PC-3 (cell line): ENCODE data around the gene OXCT1.

Source experiments
- EZH2 ChIP-seq: fragments of 300-600 bp; sonication (generic); IDR thresholded peaks from one replicate; pipeline ENCODE4 v1.6.1; 2017; ENCODE audit warnings: antibody characterized with exemption, mild to moderate bottlenecking, low read length; ENCODE audit not compliant: unreplicated experiment
- TF ChIP-seq, protein P1 (sequence below): fragments of 300-600 bp; sonication (generic); conservative IDR thresholded peaks from 2 replicates; pipeline ENCODE4 v1.5.1; 2017; ENCODE audit warnings: antibody characterized with exemption, low read depth, mild to moderate bottlenecking, low read length

GRCh38 chr5:41869724-41870626 lies at the start of gene OXCT1:
- TF ChIP-seq, protein P1, sequence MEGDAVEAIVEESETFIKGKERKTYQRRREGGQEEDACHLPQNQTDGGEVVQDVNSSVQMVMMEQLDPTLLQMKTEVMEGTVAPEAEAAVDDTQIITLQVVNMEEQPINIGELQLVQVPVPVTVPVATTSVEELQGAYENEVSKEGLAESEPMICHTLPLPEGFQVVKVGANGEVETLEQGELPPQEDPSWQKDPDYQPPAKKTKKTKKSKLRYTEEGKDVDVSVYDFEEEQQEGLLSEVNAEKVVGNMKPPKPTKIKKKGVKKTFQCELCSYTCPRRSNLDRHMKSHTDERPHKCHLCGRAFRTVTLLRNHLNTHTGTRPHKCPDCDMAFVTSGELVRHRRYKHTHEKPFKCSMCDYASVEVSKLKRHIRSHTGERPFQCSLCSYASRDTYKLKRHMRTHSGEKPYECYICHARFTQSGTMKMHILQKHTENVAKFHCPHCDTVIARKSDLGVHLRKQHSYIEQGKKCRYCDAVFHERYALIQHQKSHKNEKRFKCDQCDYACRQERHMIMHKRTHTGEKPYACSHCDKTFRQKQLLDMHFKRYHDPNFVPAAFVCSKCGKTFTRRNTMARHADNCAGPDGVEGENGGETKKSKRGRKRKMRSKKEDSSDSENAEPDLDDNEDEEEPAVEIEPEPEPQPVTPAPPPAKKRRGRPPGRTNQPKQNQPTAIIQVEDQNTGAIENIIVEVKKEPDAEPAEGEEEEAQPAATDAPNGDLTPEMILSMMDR, result no peak
- no peak for TF ChIP-seq EZH2
